GM19193 (cell line): ENCODE results near the gene DLG4.

Experiments
- POLR2A ChIP-seq: IDR thresholded peaks from 4 replicates; pipeline ENCODE4 v1.6.1; 2011; ENCODE audit not compliant: insufficient read depth, insufficient read length; ENCODE audit errors: extremely low read depth

Gene DLG4

DNA sequence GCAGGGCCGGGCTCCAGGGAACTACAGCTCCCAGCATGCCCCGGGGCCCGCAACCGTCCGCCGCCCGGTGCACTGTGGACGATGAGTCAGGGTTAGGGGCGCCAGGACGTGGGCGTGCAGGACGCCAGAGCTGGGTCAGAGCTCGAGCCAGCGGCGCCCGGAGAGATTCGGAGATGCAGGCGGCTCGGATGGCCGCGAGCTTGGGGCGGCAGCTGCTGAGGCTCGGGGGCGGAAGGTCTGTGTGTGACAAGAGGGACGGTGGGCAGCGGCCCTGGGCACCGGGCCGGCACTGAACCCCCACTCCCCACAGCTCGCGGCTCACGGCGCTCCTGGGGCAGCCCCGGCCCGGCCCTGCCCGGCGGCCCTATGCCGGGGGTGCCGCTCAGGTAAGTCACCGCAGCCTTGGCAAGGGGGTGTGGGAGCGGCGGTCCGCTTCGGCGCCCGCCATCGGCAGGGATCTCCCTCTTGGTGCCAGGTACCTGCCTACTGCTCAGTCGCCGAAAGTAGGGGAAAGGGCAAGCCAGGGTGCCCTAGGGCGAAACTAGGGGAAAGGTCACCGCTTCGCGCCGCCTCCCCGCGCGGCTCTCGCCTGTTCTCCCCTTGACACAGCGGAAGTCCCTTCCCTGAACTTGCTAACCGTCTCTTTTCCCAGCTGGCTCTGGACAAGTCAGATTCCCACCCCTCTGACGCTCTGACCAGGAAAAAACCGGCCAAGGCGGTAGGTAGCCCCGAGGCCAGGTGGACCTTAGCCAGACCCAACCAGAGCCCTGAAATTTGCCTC, at the start of gene DLG4, which contains the start of gene ACADVL:
TSS of gene DLG4 (minus strand) at position 25 of the 781 bp plus-strand sequence.
TSS of gene ACADVL (plus strand) at position 127 of the 781 bp plus-strand sequence. CDS start at position 174, 47 bp downstream.
- TF ChIP-seq POLR2A = peak; percentile 62

DNA sequence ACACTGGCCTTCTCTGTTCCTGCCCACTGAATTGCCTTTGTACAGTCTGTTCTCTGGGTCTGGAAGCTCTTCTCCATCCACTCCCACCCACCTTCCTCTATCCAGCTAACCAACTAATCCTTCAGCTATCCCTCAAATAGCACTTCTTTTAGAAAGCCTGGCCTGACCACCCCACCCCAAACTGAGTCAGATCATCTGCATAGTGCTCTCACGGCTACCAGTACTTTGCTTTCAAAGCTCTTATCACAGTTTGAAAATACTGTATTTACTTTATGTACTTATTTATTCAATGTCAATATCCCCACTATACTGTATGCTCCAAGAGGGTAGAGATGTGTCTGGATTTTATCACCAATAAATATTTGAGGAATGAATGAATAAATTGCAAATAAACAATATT, 47.1 kb upstream of the DLG4 start:
- TF ChIP-seq POLR2A = no peak

DNA sequence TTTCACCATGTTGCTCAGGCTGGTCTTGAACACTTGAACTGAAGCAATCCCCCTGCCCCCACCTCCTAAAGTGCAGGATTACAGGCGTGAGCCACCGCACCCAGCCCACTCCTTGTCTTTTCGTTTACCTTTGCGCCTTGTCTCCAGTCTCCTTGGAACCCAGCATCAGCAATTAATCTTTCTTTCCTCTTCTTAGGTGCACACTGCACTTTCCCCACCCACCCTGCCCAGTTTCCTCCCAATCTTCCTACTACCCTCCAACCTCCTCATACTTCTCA, 44.1 kb upstream of the DLG4 start:
- no peak for TF ChIP-seq POLR2A

DNA sequence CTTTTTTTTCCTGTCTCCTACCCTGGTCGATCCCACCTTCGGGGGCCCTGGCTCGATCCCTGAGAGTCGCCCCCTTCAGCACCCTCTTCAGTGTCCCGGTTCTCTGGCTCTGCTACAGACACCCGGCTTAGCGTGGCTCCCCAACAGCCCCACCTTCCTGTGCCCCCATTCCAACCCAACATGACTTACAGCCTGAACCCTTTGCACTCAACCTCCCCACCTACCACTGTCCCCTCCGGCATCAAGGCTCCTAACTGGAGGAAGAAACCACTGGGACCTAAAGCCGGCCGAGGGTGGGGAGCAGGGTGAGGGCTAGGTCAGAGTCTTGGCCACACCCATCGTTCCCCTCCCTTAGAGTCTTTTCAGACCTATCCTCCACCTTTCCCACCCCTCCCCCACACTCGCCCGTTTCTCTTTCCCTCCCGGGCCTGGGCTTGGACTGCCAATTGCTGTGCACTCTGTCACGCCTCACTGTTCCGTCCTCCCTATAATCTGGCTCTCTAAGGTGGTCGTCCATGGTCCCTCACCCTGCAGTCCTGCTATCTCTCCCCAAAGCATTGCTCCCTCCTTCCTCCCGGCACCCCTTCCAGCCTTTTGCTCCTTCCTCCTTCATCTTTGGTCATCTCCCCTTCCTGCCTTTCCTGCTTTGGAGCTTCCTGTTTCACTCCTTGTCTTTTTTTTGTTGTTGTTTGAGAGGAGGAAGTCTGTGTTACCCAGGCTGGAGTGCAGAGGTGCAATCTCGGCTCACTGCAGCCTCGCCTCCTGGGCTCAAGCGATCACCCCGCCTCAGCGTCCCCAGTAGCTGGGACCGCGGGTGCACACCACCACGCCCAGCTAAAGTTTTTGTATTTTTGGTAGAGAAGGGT, 43.5 kb upstream of the DLG4 start:
- no peak for TF ChIP-seq POLR2A

DNA sequence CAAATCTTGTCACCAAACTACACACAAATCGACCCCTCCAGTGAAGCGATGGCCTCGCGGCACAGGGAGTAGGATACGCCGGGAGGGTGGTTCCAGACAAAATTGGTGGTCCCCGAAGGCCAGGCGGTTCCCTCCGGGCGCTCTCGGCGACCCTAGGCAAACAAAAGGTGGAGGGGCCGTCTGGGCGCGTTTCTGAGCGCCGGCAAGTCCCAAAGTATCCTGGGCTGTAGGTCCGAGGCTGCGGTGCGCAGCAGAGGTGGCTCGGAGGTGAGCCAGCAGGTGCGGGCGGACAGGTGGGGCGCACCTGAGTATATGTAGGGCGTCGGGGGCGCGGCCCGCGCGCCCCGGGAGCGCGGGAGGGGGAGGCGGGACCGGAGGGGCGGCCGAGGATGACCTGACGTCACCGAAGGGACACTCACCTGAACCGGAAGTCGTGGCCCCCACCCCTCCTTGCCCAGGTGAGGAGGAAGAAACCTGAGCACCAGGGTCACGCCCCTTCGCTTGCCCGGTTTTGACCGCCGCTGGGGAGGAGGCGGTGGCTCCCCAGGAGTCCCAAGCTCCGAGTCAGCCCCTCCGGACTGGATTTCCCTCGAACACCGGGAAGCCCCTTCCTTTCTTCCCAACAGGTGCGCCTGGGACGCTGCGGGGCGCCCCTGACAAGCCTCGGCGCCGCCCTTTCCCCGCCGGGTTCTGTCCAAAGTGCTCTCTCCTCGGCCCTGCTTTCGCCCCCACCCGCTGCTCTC, 42.7 kb upstream of the DLG4 start, which contains the start of gene CLDN7:
TSS of gene CLDN7 (minus strand) at position 287 of the 743 bp plus-strand sequence. CDS start 435 bp downstream, outside the sequence.
- TF ChIP-seq POLR2A = no peak

DNA sequence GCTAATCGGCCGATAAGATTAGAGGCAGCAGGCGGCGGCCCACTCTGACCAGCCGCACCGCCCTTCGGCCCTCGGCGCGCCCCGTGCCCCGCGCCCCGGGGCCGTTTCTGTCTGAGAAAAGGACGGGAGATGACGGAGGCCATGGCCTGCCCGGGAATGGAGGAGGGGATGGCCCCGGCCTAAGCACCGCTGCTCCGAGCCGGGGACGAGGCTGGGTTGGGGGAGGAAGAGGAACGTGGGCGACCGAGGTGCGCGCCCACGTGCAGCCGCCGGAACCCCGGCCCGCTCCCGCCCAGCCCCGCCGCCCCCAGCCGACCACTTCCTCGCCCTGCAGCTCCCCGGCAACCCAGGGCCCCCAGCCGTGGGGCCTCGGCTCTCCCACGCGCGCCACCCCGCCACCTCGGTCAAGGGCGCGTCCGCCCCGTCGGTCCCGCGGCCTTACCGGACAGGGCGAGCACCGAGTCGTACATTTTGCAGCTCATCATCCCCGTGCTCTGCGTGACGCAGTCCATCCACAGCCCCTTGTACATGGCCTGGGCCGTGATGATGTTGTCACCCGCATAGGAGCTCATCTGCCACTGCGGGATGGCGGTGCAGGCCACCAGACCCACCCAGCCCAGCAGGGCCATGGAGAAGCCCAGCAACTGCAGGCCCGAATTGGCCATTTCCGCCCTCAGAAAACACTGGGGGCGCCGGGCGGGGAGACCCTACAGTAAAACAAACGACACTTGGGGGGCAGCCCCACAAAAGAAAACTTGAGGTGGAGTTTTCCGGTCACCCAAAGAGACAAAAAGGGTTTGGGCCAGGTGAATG, 41.9 kb upstream of the DLG4 start:
- no peak for TF ChIP-seq POLR2A

DNA sequence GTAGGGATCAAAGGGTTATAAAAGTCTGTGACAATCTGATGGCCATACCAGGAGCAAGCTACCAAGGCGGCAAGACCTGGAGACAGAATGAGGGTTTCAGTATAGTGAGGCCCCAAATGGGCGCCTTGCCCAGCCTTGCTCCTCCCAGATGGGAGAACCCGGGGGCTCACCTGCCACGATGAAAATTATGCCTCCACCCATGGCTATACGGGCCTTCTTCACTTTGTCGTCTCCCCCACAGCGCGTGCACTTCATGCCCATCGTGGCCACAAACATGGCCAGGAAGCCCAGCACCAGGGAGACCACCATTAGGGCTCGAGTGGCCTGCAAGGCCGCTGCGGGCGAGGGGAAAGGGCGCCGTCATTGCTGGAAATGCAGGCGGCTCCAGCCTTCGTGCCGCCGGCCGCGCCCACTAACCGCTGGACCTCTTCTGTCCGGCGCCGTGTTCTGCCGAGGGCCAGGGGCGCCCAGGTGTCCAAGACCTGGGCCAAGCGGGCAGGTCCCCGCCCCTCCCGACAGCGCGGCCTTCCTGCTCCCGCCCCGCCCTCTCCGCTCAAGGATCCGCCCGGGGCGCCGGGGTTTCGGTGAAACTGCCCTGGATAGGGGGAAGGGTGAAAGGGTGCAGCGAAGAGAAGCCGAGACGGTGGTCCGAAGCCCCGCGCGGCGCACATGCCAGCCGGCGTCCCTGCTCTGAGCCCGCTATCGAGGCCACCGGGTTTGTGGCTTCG, 41.2 kb upstream of the DLG4 start:
- TF ChIP-seq POLR2A = peak; percentile 10

DNA sequence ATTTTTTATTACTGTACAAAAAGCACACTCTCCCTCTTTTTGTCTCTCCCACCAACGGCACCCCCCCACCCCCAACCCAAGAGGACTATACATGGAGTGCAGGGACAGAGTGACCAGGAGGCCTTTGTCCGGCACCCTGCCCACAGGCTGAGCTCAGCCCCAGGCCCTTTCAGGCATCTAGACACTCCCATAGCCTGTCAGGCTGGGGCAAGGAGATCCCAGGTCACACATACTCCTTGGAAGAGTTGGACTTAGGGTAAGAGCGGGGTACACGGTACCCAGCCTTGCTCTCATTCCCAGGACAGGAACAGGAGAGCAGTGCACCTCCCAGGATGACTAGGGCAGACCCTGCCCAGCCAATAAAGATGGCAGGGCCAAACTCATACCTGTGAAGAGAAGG, 40.5 kb upstream of the DLG4 start:
- TF ChIP-seq POLR2A = no peak

DNA sequence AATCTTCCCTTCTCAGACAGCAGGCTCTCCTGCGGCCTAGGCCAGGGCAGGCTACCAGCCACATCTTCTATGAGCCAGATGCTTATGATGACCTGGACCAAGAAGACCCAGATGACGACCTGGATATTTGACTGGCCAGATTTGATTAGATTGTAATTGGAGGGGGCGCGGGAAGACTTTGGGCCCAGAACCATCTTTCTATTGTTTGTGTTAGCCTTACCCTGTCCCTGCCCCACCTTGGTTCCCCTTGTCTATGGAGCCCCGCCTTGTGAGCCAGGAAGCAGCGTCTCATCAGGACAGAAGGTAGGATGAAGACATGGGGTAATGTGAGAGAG, 39.9 kb upstream of the DLG4 start:
- no peak for TF ChIP-seq POLR2A

DNA sequence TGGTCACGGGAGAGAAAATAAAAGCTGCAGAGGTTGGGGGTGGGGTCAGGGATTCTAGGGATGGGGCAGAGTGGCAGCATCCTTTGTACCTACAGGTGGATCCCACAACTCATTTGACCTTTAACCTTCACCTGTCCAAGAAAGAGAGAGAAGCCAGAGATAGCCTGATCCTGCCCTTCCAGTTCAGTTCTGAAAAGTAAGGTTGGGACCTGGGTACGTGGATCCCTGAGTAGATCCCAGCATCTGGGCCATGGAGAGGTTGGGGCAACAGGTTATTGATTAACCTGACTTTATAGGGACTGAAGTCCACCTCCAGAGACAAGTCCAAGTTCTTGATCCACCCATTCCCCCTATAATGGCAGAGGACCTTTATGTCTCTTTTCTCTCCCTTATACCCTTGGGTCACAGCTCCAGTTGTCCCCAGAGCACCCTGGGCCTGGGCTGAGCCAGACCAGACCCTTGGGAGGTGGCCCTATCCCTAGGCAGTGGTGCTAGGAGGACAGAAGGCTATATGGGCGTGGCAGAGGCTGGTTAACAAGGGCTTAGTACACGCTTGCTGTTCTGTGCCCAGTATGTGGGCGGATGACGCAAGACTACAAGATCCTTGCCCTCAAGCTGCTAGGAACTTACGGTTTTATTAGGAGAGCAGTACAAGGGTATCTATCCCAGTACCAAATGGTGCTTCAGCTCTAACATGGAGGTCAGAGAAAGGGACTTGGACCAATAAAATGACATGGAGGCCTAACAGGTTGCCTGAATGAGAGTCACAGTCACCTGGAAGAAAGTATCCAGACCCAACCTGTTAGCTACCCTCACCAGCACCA, 39.3 kb upstream of the DLG4 start:
- TF ChIP-seq POLR2A = no peak

DNA sequence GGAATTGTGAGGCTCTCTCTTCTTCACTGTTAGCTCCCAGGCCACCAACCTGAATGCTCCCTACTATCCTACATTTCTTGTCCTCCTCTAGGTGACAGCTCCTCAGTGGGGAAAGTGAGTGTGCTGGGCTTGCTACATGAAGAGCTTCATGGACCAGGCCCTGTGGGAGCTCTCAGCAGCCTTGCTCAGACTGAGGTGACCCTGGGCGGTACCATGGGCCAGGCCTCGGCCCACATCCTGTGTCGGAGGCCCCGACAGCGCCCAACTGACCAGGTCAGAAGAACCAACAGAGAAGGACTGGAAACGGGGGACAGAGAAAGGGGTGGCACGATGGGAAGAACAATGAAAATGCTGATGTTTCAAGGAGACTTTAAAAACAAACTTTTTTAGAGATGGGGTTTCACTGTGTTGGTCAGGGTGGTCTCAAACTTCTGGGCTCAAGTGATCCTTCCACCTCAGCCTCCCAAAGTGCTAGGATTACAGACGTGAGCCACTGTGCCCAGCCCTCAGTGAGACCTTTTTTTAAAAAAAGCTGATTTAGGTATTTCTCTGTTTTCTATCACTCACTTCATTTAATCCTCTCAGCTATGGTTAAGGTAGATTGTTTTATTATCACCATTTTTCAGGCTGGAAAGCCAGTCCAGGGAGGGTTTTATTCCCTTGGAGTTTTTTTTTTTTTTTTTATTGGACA, 37.3 kb upstream of the DLG4 start:
- no peak for TF ChIP-seq POLR2A

DNA sequence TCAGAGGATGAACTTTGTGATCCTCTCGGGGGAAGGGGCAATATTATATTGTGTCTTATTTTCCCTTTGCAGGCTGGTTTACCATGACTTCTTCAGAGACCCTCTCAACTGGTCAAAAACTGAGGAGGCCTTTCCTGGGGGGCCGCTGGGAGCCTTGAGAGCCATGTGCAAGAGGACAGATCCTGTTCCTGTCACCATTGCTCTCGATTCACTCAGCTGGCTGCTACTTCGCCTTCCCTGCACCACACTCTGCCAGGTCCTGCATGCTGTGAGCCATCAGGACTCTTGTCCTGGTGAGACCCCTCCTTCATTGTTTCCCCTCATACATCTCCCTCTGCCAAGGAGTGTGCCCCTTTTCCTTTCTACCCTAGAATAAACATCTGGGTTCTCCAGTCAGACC, 34.9 kb upstream of the DLG4 start:
- TF ChIP-seq POLR2A = no peak
